ENCODE measurements around the gene LNX1. TPM values are rescaled to one million over a fixed set of nuclear protein-coding genes. Genes with fewer than 3 reads are reported as not detected.
A peak's percentile ranks its signal among the peaks of the same experiment; 100 is the strongest.

The LNX1 gene
- total and polyA plus RNA-seq, 2 donors (not counting 1 experiment from before 2014, with no cell fraction given) = 0.48 to 1.3 TPM

DNA sequence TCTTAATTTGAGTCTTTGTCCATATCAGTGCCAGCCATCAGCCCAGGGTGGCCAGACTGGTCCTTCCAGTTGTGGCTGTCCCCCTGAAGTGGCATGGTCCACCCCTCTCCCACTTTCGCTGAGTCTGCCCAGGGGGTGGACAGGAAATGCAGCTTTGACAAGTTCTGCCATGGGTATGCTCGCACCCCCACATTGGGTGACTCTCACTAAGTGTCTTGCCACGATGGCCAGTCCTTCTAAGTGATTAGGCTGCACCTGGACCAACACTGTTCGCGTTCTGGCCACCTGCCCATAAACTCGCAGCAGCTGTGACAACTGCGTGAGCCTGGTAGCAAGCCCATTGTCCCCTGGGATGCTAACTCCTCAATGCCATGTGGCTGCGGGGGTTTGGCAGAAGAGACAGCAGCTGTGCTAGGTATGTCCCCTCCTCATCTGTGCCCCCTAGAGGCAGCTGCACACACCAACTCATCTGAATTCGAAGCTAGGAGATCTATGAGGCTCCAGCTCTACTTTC is 10.0 kb upstream of the LNX1 start:
- no peak overlapping the region for H3K4me3 ChIP-seq (replicated peaks in 1 of 4; ENCODE audit: control extremely low read depth in 1 of 4, insufficient read depth in 1 of 4, low read depth in 3 of 4, low read length in 4 of 4)
- no peaks in the 10 kb centered on the region for H3K36me3 ChIP-seq (ENCODE audit: control insufficient read depth, insufficient read depth, low read length)
- no peak overlapping the region for H3K9ac ChIP-seq (ENCODE audit: insufficient read depth, low read length)
- H2AFZ ChIP-seq (ENCODE audit: low read length) = no peak overlapping the region
- no peaks in the 10 kb centered on the region for H3K4me1 ChIP-seq (ENCODE audit: control insufficient read depth, extremely low read depth, insufficient read depth, low read length)
- H3K27ac ChIP-seq (ENCODE audit: insufficient read depth, low read length) = no peak overlapping the region
- H3K27me3 ChIP-seq (ENCODE audit: control insufficient read depth, insufficient read depth, low read length) = no peaks in the 10 kb centered on the region
- no peak overlapping the region for H3K4me2 ChIP-seq (ENCODE audit: extremely low read depth, insufficient read depth, low read length)
- DNase-seq (ENCODE audit: low read depth in 2 of 2) = no peak
- no peaks in the 10 kb centered on the region for H4K20me1 ChIP-seq (ENCODE audit: control insufficient read depth, extremely low read depth, insufficient read depth, low read length)
- no peaks in the 10 kb centered on the region for H3K79me2 ChIP-seq (ENCODE audit: control insufficient read depth, insufficient read depth, low read length)
- no peaks in the 10 kb centered on the region for H3K9me3 ChIP-seq (ENCODE audit: control insufficient read depth, insufficient read depth, low read depth, low read length)
- TF ChIP-seq CTCF (conservative IDR thresholded peaks at IDR 0.05 in 1 of 2, IDR thresholded peaks at IDR 0.05 in 1 of 2; ENCODE audit: low read depth in 1 of 2, low read length in 2 of 2) (peak; percentile 12 to 32), EZH2 (IDR thresholded peaks at IDR 0.05; ENCODE audit: low read length, missing control alignments) (no peak)

- H3K27me3 ChIP-seq (ENCODE audit: control insufficient read depth, insufficient read depth, low read length) = no peaks in the 10 kb centered on the region
- no peak for DNase-seq (ENCODE audit: low read depth in 2 of 2)
- no peak overlapping the region for H2AFZ ChIP-seq (ENCODE audit: low read length)
- H3K27ac ChIP-seq (ENCODE audit: insufficient read depth, low read length) = no peak overlapping the region
- no peak overlapping the region for H3K4me2 ChIP-seq (ENCODE audit: extremely low read depth, insufficient read depth, low read length)
- no peaks in the 10 kb centered on the region for H3K36me3 ChIP-seq (ENCODE audit: control insufficient read depth, insufficient read depth, low read length)
- no peaks in the 10 kb centered on the region for H3K9me3 ChIP-seq (ENCODE audit: control insufficient read depth, insufficient read depth, low read depth, low read length)
- H3K9ac ChIP-seq (ENCODE audit: insufficient read depth, low read length) = no peak overlapping the region
- H3K4me1 ChIP-seq (ENCODE audit: control insufficient read depth, extremely low read depth, insufficient read depth, low read length) = no peaks in the 10 kb centered on the region
- H3K79me2 ChIP-seq (ENCODE audit: control insufficient read depth, insufficient read depth, low read length) = no peaks in the 10 kb centered on the region
- no peak overlapping the region for H3K4me3 ChIP-seq (replicated peaks in 1 of 4; ENCODE audit: control extremely low read depth in 1 of 4, insufficient read depth in 1 of 4, low read depth in 3 of 4, low read length in 4 of 4)
- TF ChIP-seq EZH2 (IDR thresholded peaks at IDR 0.05; ENCODE audit: low read length, missing control alignments) (no peak), CTCF (conservative IDR thresholded peaks at IDR 0.05 in 1 of 2, IDR thresholded peaks at IDR 0.05 in 1 of 2; ENCODE audit: low read depth in 1 of 2, low read length in 2 of 2) (no peak)
- no peaks in the 10 kb centered on the region for H4K20me1 ChIP-seq (ENCODE audit: control insufficient read depth, extremely low read depth, insufficient read depth, low read length)
Measured at GRCh38 chr4:53599632-53600031, 8.3 kb upstream of the LNX1 start.

DNA sequence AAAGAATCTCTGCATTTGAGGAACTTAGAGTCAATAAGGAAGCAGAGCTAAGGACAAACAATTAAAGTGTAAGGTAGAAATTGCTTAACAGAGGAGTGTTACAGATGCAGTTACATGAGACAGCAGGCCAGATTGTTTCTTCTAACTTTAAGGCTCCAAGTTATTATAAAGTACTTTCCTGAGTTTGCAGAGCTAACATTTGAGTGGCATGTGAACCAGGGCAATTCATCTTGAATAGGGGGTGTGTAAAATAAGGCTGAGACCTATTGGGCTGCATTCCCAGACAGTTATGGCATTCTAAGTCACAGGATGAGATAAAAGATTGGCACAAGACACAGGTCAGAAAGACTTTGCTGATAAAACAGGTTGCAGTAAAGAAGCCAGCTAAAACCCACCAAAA is 7.6 kb upstream of the LNX1 start:
- Histone ChIP-seq H2AFZ (ENCODE audit: low read length) (no peak overlapping the region), H4K20me1 (ENCODE audit: control insufficient read depth, extremely low read depth, insufficient read depth, low read length) (no peaks in the 10 kb centered on the region), H3K4me3 (replicated peaks in 1 of 4; ENCODE audit: control extremely low read depth in 1 of 4, insufficient read depth in 1 of 4, low read depth in 3 of 4, low read length in 4 of 4) (no peak overlapping the region), H3K4me1 (ENCODE audit: control insufficient read depth, extremely low read depth, insufficient read depth, low read length) (no peaks in the 10 kb centered on the region), H3K4me2 (ENCODE audit: extremely low read depth, insufficient read depth, low read length) (no peak overlapping the region), H3K9me3 (ENCODE audit: control insufficient read depth, insufficient read depth, low read depth, low read length) (no peaks in the 10 kb centered on the region), H3K27ac (ENCODE audit: insufficient read depth, low read length) (no peak overlapping the region), H3K9ac (ENCODE audit: insufficient read depth, low read length) (no peak overlapping the region), H3K36me3 (ENCODE audit: control insufficient read depth, insufficient read depth, low read length) (no peaks in the 10 kb centered on the region), H3K79me2 (ENCODE audit: control insufficient read depth, insufficient read depth, low read length) (no peaks in the 10 kb centered on the region), H3K27me3 (ENCODE audit: control insufficient read depth, insufficient read depth, low read length) (no peaks in the 10 kb centered on the region)
- TF ChIP-seq EZH2 (IDR thresholded peaks at IDR 0.05; ENCODE audit: low read length, missing control alignments) (no peak), CTCF (conservative IDR thresholded peaks at IDR 0.05 in 1 of 2, IDR thresholded peaks at IDR 0.05 in 1 of 2; ENCODE audit: low read depth in 1 of 2, low read length in 2 of 2) (no peak)
- DNase-seq (ENCODE audit: low read depth in 2 of 2) = peak in 1 of 2 donors; percentile 75

Measured in fibroblast of lung (primary cell).